T-helper 2 cell (primary cell): Measurements from ENCODE around the gene DDX51.
A peak's percentile ranks its signal among the peaks of the same experiment; 100 is the strongest.

Experiments
- DNase-seq, 5 experiments: peaks; one replicate each; pipeline versions ENCODE4 v3.0.0 to v3.0.0-alpha.2; 2012 to 2022
- total RNA-seq, 2 donors: gene quantifications; one replicate each; lab custom pipeline; 2026; lab: John Stamatoyannopoulos, UW

The DDX51 gene
- 72.0 to 107 reads per million in 2 donors for total RNA-seq

GRCh38 chr12:132144115-132144809, at the start of gene DDX51, which contains the start of gene NOC4L:
Gene DDX51, minus strand, starts transcription at chr12:132144319. Its CDS starts 23 bp downstream, at chr12:132144296.
Gene NOC4L, plus strand, starts transcription at chr12:132144457. Its CDS starts 32 bp downstream, at chr12:132144489.
- DNase-seq, result peak; percentile 93 to 97 (median 94)

GRCh38 chr12:132191715-132192553, 47.8 kb upstream of the DDX51 start:
- DNase-seq, result no peak

GRCh38 chr12:132190834-132191500, 46.8 kb upstream of the DDX51 start:
- DNase-seq, result no peak

- no peak for DNase-seq
Observed at GRCh38 chr12:132190012-132190755, 46.1 kb upstream of the DDX51 start.

- peak; percentile 90 to 97 (median 93) for DNase-seq
Observed at GRCh38 chr12:132189378-132190011, 45.4 kb upstream of the DDX51 start.

GRCh38 chr12:132188916-132189325, 44.8 kb upstream of the DDX51 start:
- DNase-seq, result no peak

GRCh38 chr12:132188451-132188901, 44.4 kb upstream of the DDX51 start:
- no peak for DNase-seq

GRCh38 chr12:132187646-132188450, 43.7 kb upstream of the DDX51 start:
- DNase-seq, result no peak

GRCh38 chr12:132186857-132187620, 42.9 kb upstream of the DDX51 start:
- peak in 1 of 5 experiments; percentile 37 for DNase-seq

- DNase-seq, result no peak
Observed at GRCh38 chr12:132186208-132186856, 42.2 kb upstream of the DDX51 start.

- peak in 2 of 5 experiments; percentile 62 to 66 for DNase-seq
Observed at GRCh38 chr12:132185705-132186104, 41.6 kb upstream of the DDX51 start.

GRCh38 chr12:132182711-132183365, 38.7 kb upstream of the DDX51 start:
- DNase-seq, result no peak

GRCh38 chr12:132182206-132182710, 38.1 kb upstream of the DDX51 start:
- no peak for DNase-seq

- no peak for DNase-seq
Observed at GRCh38 chr12:132181570-132182200, 37.6 kb upstream of the DDX51 start.

- DNase-seq, result no peak
Observed at GRCh38 chr12:132180648-132181546, 36.8 kb upstream of the DDX51 start.

- DNase-seq, result no peak
Observed at GRCh38 chr12:132179431-132180362, 35.6 kb upstream of the DDX51 start.
